ENCODE results near the gene PTPRM.

DNA sequence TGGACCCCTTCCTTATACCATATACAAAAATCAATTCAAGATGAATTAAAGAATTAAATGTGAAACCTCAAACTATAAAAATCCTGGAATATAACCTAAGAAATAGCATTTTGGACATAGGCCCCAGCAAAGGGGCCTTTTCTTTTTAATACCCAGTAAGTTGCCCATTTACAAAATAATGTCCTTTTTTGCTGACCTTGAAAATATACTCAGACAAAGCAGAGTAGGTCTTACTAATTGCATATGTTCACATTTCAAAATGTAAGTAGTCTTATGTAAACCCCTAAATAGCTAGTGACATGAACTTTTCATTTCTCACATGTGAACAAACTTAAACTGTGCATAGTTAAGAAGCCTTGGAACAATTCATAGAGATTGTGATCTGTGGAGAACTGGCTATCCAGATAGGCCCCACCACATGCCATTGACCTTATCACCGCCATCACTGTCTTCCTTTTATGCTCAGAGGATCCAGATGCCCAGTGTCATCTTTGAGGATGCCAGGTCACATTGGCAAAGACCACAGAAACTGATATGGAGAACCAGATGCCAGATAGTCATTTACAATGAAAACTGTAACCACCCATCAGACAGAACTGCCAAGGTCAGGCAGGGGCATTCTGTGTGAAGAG lies 759.8 kb downstream of the PTPRM start:
- TF ChIP-seq POLR2AphosphoS5 (IDR thresholded peaks at IDR 0.05; ENCODE audit: low read depth, low read length): no peak
- TF ChIP-seq POLR2A (IDR thresholded peaks at IDR 0.05; ENCODE audit: low read depth, low read length): no peak
- no peak for TF ChIP-seq TAF1 (IDR thresholded peaks at IDR 0.05; ENCODE audit: borderline replicate concordance, low read depth, low read length)

Measured in GM12892 (cell line).